Liver (tissue), 9 donors: ENCODE data around the gene LRRFIP1. TPM values are rescaled to one million over a fixed set of nuclear protein-coding genes. Genes with fewer than 3 reads are reported as not detected.

ENCODE experiments used
- DNase-seq: peaks from one replicate; pipeline ENCODE4 v3.0.0-alpha.2; 2017; ENCODE audit warnings: low spot score
- H3K27ac ChIP-seq, 2 donors: one replicate each; pipeline ENCODE4 v1.7.0; 2013; ENCODE audit warnings: inconsistent platforms in 2 of 2, low read length in 2 of 2, control low read depth in 1 of 2, low read depth in 1 of 2, mild to moderate bottlenecking in 1 of 2
- H3K27me3 ChIP-seq, 4 donors: one replicate each; pipeline versions ENCODE4 v1.6.1 to v1.7.0; 2013; ENCODE audit warnings: low read length in 3 of 4, inconsistent platforms in 1 of 4, mild to moderate bottlenecking in 1 of 4, moderate library complexity in 1 of 4; ENCODE audit not compliant: control insufficient read depth in 4 of 4, insufficient read depth in 4 of 4
- H3K36me3 ChIP-seq, 4 donors: one replicate each; pipeline versions ENCODE4 v1.6.1 to v1.7.0; 2013; ENCODE audit warnings: low read length in 3 of 4, mild to moderate bottlenecking in 3 of 4, low read depth in 1 of 4, moderate library complexity in 1 of 4; ENCODE audit not compliant: control insufficient read depth in 4 of 4, insufficient read depth in 3 of 4
- H3K4me1 ChIP-seq, 4 donors: one replicate each; pipeline versions ENCODE4 v1.6.1 to v1.7.0; 2013; ENCODE audit warnings: low read length in 3 of 4, mild to moderate bottlenecking in 3 of 4, moderate library complexity in 1 of 4; ENCODE audit not compliant: control insufficient read depth in 4 of 4, insufficient read depth in 4 of 4
- H3K4me3 ChIP-seq, 3 donors: one replicate each; pipeline versions ENCODE4 v1.6.1 to v1.7.0; 2013; ENCODE audit warnings: low read length in 3 of 3, control low read depth in 1 of 3, low read depth in 1 of 3, mild to moderate bottlenecking in 1 of 3
- H3K9ac ChIP-seq, 2 donors: one replicate each; pipeline ENCODE4 v1.7.0; 2013; ENCODE audit warnings: low read length in 2 of 2, mild to moderate bottlenecking in 2 of 2, moderate library complexity in 2 of 2, control low read depth in 1 of 2, low read depth in 1 of 2
- H3K9me3 ChIP-seq, 4 donors: one replicate each; pipeline versions ENCODE4 v1.6.1 to v1.7.0; 2013; ENCODE audit warnings: low read length in 3 of 4; ENCODE audit not compliant: control insufficient read depth in 4 of 4
- ATF3 ChIP-seq: IDR thresholded peaks from 2 replicates; pipeline ENCODE4 v1.6.1; 2016; ENCODE audit warnings: antibody characterized with exemption
- EGR1 ChIP-seq, 2 donors: IDR thresholded peaks; 2 replicates each; pipeline ENCODE4 v1.6.1; 2016 to 2018; ENCODE audit warnings: antibody characterized with exemption in 2 of 2, low read depth in 2 of 2
- FOXA1 ChIP-seq: IDR thresholded peaks from 2 replicates; pipeline ENCODE4 v1.6.1; 2016; ENCODE audit warnings: antibody characterized with exemption
- FOXA2 ChIP-seq: IDR thresholded peaks from 2 replicates; pipeline ENCODE4 v1.6.1; 2016; ENCODE audit warnings: antibody characterized with exemption
- GABPA ChIP-seq, 2 donors: IDR thresholded peaks in 1 of 2; conservative IDR thresholded peaks in 1 of 2; 2 replicates each; pipeline ENCODE4 v1.6.1; 2016; ENCODE audit warnings: antibody characterized with exemption in 2 of 2, mild to moderate bottlenecking in 1 of 2, moderate library complexity in 1 of 2
- HNF4A ChIP-seq, 2 donors: conservative IDR thresholded peaks; 2 replicates each; pipeline ENCODE4 v1.6.1; 2016; ENCODE audit warnings: antibody characterized with exemption in 2 of 2, mild to moderate bottlenecking in 2 of 2
- HNF4G ChIP-seq: IDR thresholded peaks from 2 replicates; pipeline ENCODE4 v1.6.1; 2016; ENCODE audit warnings: antibody characterized with exemption
- JUND ChIP-seq, 2 donors: IDR thresholded peaks; 2 replicates each; pipeline ENCODE4 v1.6.1; 2016; ENCODE audit warnings: antibody characterized with exemption in 2 of 2
- NR2F2 ChIP-seq: IDR thresholded peaks from 2 replicates; pipeline ENCODE4 v1.6.1; 2016; ENCODE audit warnings: antibody characterized with exemption
- RAD21 ChIP-seq, 2 donors: IDR thresholded peaks; 2 replicates each; pipeline ENCODE4 v1.6.1; 2016; ENCODE audit warnings: antibody characterized with exemption in 2 of 2, mild to moderate bottlenecking in 2 of 2
- REST ChIP-seq: IDR thresholded peaks from 2 replicates; pipeline ENCODE4 v1.6.1; 2016; ENCODE audit warnings: antibody characterized with exemption, mild to moderate bottlenecking
- RXRA ChIP-seq, 2 donors: IDR thresholded peaks; 2 replicates each; pipeline ENCODE4 v1.6.1; 2017 to 2018; ENCODE audit warnings: antibody characterized with exemption in 2 of 2, mild to moderate bottlenecking in 1 of 2
- SP1 ChIP-seq: IDR thresholded peaks from 2 replicates; pipeline ENCODE4 v1.6.1; 2018; ENCODE audit warnings: antibody characterized with exemption, mild to moderate bottlenecking
- TAF1 ChIP-seq: conservative IDR thresholded peaks from 2 replicates; pipeline ENCODE4 v1.6.1; 2016; ENCODE audit warnings: antibody characterized with exemption, mild to moderate bottlenecking
- YY1 ChIP-seq: IDR thresholded peaks from 2 replicates; pipeline ENCODE4 v1.6.1; 2016; ENCODE audit warnings: antibody characterized with exemption, mild to moderate bottlenecking
- ZBTB33 ChIP-seq: IDR thresholded peaks from 2 replicates; pipeline ENCODE4 v1.6.1; 2016; ENCODE audit warnings: antibody characterized with exemption
- WGBS: extraction: QIAGEN DNeasy Blood & Tissue Kit; methylation state at CpG from one replicate; pipeline ENCODE4 v1.1.7; 2013; 5-methylcytosine and 5-hydroxymethylcytosine counted together
- polyA plus RNA-seq, 2 donors: library from polyadenylated mRNA; stranded (reverse) in 1 of 2; unstranded in 1 of 2; fragments of 200-250 nt in 1 of 2; fragments of >200 nt in 1 of 2; fragmentation: Nextera tagmentation in 1 of 2; extraction: Ambion mirVana in 1 of 2; gene quantifications; one replicate each; pipeline versions ENCODE4 v1.2.1 to v1.2.3, GENCODE V29; 2013 to 2015
- total RNA-seq, 2 donors: library from RNA; depleted of rRNA; stranded (reverse); fragments of >200 nt; gene quantifications; one replicate each; pipeline ENCODE4 v1.2.3, GENCODE V29; 2014
- TF ChIP-seq, protein P1 (sequence below): IDR thresholded peaks from 2 replicates; pipeline ENCODE4 v1.6.1; 2016; ENCODE audit warnings: antibody characterized with exemption
- TF ChIP-seq, protein P2 (sequence below): fragments of 150-350 bp; IDR thresholded peaks from 2 replicates; pipeline ENCODE4 v1.5.1; 2017; ENCODE audit warnings: improper control_type of control experiment, low read depth, low read length; ENCODE audit not compliant: missing input control
- donor health status: healthy.
- donor health status: healthy.
- donor health status: healthy.
- donor health status: healthy.
- donor health status: healthy.

The LRRFIP1 gene
- total and polyA plus RNA-seq, 4 donors = 13.3 to 56.1 (median 39.1) TPM

DNA sequence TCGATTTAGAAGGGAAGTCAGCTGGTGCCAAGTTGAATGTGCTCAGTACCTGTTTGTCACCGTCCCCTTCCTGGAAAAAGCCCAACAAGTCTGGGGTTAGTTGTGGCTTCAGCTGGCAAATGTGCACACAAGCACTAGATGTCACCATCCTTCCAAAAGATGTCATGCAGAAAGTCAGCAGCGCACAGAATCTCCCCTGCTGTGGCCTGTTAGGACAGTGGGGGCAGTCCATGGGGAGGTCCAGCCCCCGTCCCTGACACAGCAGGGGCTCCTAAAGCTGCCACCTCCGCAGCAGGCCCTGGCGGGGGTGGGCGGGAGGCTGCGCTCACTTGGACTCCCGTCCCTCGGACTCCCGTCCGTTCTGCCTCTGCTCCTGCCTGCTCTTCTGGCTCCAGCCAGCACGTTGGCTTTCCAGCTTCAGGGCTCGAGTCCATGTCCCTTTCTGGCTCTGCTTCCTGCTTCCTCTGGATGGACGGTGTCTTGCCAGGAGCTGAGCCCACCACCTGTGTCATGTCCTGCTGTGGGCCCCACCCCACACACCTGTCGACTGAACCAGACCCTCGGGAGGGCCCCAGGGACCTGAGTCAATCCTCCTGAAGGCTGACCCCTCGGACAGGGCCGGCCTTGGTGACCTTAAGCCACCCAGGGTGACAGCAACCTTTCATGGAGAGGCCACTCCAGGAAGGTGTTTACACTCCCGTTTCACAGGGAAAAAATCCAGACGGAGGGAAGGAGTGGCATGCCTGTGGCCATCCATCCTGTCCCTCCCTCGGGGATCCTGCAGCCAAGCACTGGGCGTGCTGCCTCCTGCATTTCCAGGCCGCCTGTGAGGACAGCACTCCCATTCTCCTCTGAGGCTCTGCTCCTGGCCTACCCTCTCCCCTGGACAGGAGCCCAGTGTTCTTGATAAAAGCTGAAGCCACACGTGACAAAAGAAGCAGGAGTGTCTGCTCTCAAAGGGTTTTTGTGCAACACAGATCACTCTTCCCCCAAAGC is 45.3 kb upstream of the LRRFIP1 start:
- 22% methylated on average over 25 of the region's 25 CpGs for WGBS
- Histone ChIP-seq H3K4me3 (no peak overlapping the region), H3K9me3 (no peaks in the 10 kb centered on the region), H3K4me1 (peaks cover 7 to 54% (median 42%) of the 10 kb centered on the region in 4 donors), H3K27ac (peak overlapping the region; percentile 72 to 84), H3K27me3 (no peaks in the 10 kb centered on the region), H3K36me3 (peaks cover 2 to 16% (median 8%) of the 10 kb centered on the region in 4 donors), H3K9ac (no peak overlapping the region)
- DNase-seq = peak; percentile 38
- TF ChIP-seq HNF4G = peak; percentile 5
- TF ChIP-seq FOXA2 = peak; percentile 37
- peak; percentile 78 to 79 for TF ChIP-seq RAD21 (IDR thresholded peaks at IDR 0.05)
- TF ChIP-seq GABPA (IDR thresholded peaks at IDR 0.05 in 1 of 2, conservative IDR thresholded peaks at IDR 0.05 in 1 of 2) = no peak
- peak; percentile 69 for TF ChIP-seq SP1
- peak; percentile 61 for TF ChIP-seq TAF1
- peak; percentile 15 for TF ChIP-seq FOXA1
- peak; percentile 58 for TF ChIP-seq NR2F2
- peak; percentile 58 for TF ChIP-seq YY1
- TF ChIP-seq REST = peak; percentile 72
- peak; percentile 45 to 57 for TF ChIP-seq HNF4A (conservative IDR thresholded peaks at IDR 0.05)
- no peak for TF ChIP-seq ZBTB33
- TF ChIP-seq EGR1 (IDR thresholded peaks at IDR 0.05; ENCODE audit: low read depth in 2 of 2) = no peak
- TF ChIP-seq, protein P1, sequence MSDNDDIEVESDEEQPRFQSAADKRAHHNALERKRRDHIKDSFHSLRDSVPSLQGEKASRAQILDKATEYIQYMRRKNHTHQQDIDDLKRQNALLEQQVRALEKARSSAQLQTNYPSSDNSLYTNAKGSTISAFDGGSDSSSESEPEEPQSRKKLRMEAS = no peak
- TF ChIP-seq RXRA (IDR thresholded peaks at IDR 0.05) = peak; percentile 88 to 90
- peak; percentile 18 for TF ChIP-seq ATF3
- no peak for TF ChIP-seq JUND (IDR thresholded peaks at IDR 0.05)
- TF ChIP-seq, protein P2, sequence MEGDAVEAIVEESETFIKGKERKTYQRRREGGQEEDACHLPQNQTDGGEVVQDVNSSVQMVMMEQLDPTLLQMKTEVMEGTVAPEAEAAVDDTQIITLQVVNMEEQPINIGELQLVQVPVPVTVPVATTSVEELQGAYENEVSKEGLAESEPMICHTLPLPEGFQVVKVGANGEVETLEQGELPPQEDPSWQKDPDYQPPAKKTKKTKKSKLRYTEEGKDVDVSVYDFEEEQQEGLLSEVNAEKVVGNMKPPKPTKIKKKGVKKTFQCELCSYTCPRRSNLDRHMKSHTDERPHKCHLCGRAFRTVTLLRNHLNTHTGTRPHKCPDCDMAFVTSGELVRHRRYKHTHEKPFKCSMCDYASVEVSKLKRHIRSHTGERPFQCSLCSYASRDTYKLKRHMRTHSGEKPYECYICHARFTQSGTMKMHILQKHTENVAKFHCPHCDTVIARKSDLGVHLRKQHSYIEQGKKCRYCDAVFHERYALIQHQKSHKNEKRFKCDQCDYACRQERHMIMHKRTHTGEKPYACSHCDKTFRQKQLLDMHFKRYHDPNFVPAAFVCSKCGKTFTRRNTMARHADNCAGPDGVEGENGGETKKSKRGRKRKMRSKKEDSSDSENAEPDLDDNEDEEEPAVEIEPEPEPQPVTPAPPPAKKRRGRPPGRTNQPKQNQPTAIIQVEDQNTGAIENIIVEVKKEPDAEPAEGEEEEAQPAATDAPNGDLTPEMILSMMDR = peak; percentile 41
